AG20443 (cell line): Measurements from ENCODE around the gene IGF2BP1.
"Not testable (repeated sequence)": the region's sequence is repeated elsewhere in the genome, so short reads cannot be mapped to it uniquely, and the experiment has no call there.

Source experiments
- DNase-seq: peaks from one replicate; pipeline ENCODE4 v3.0.0; 2012; ENCODE audit warnings: low spot score, mixed read lengths

IGF2BP1 gene

GRCh38 chr17:49100601-49101000 is 103.4 kb downstream of the IGF2BP1 start:
- no peak for DNase-seq

GRCh38 chr17:49101054-49101534 is 103.9 kb downstream of the IGF2BP1 start:
- no peak for DNase-seq

GRCh38 chr17:49103360-49103759 is 106.2 kb downstream of the IGF2BP1 start:
- not testable (repeated sequence) for DNase-seq

GRCh38 chr17:49104511-49105074 is 107.4 kb downstream of the IGF2BP1 start:
- peak; percentile 39 for DNase-seq
